Endothelial cell of umbilical vein (primary cell): ENCODE data around the gene MCC.

Source experiments
- EZH2 ChIP-seq: IDR thresholded peaks from 2 replicates; pipeline ENCODE4 v1.6.1; 2012; ENCODE audit warnings: borderline replicate concordance, low read depth, mild to moderate bottlenecking, moderate library complexity, low read length, inconsistent platforms; ENCODE audit not compliant: severe bottlenecking
- MYC ChIP-seq: IDR thresholded peaks from one replicate; pipeline ENCODE4 v1.6.1; 2011; ENCODE audit warnings: mild to moderate bottlenecking, low read depth, low read length
- POLR2A ChIP-seq: IDR thresholded peaks from 2 replicates; pipeline ENCODE4 v1.6.1; 2012; ENCODE audit warnings: low read depth, mild to moderate bottlenecking, control low read depth, low read length
- POLR2AphosphoS5 ChIP-seq: IDR thresholded peaks from 2 replicates; pipeline ENCODE4 v1.6.1; 2012; ENCODE audit warnings: low read depth, mild to moderate bottlenecking, control low read depth, low read length, moderate library complexity; ENCODE audit not compliant: insufficient read depth
- TF ChIP-seq, protein P1 (sequence below), 2 donors: IDR thresholded peaks; 1 replicate in 1 of 2; 2 replicates in 1 of 2; pipeline ENCODE4 v1.5.1; 2011; ENCODE audit warnings: low read length in 2 of 2, mild to moderate bottlenecking in 2 of 2, moderate library complexity in 2 of 2, control low read depth in 1 of 2, inconsistent platforms in 1 of 2, low read depth in 1 of 2; ENCODE audit not compliant: insufficient read depth in 1 of 2; ENCODE audit errors: extremely low read depth in 1 of 2

DNA sequence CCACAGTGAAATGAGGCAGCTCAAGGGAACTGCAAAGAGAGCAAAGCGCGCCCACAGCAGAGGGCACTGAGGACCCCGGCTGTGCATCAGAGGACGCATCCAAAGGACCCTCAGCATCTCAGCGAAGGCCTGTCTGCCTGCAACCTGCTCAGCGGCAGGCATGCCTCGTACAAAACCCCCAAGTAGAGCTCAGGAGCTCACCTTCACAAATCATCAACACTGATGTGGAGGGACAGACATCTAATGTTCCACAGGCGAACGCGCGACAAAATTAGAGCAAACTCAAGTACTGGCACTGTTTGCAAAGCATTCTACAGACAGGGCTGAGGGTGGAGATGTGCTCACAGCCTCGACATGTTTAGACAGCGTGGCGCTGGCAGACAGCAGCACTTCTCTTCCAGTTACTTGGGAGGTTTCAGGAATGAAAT, 430.7 kb downstream of the MCC start:
- no peak for TF ChIP-seq MYC
- TF ChIP-seq, protein P1, sequence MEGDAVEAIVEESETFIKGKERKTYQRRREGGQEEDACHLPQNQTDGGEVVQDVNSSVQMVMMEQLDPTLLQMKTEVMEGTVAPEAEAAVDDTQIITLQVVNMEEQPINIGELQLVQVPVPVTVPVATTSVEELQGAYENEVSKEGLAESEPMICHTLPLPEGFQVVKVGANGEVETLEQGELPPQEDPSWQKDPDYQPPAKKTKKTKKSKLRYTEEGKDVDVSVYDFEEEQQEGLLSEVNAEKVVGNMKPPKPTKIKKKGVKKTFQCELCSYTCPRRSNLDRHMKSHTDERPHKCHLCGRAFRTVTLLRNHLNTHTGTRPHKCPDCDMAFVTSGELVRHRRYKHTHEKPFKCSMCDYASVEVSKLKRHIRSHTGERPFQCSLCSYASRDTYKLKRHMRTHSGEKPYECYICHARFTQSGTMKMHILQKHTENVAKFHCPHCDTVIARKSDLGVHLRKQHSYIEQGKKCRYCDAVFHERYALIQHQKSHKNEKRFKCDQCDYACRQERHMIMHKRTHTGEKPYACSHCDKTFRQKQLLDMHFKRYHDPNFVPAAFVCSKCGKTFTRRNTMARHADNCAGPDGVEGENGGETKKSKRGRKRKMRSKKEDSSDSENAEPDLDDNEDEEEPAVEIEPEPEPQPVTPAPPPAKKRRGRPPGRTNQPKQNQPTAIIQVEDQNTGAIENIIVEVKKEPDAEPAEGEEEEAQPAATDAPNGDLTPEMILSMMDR (IDR thresholded peaks at IDR 0.05; ENCODE audit: extremely low read depth in 1 of 2, insufficient read depth in 1 of 2, low read depth in 1 of 2, low read length in 2 of 2): no peak
- TF ChIP-seq EZH2: no peak
- TF ChIP-seq POLR2A: no peak
- TF ChIP-seq POLR2AphosphoS5: no peak
